ENCODE data around the gene NUP210L. TPM values are rescaled to one million over a fixed set of nuclear protein-coding genes. Genes with fewer than 3 reads are reported as not detected.

The NUP210L gene
- total and polyA plus RNA-seq, 2 donors from 2014 or later: 0.06 TPM; not detected in 1

DNA sequence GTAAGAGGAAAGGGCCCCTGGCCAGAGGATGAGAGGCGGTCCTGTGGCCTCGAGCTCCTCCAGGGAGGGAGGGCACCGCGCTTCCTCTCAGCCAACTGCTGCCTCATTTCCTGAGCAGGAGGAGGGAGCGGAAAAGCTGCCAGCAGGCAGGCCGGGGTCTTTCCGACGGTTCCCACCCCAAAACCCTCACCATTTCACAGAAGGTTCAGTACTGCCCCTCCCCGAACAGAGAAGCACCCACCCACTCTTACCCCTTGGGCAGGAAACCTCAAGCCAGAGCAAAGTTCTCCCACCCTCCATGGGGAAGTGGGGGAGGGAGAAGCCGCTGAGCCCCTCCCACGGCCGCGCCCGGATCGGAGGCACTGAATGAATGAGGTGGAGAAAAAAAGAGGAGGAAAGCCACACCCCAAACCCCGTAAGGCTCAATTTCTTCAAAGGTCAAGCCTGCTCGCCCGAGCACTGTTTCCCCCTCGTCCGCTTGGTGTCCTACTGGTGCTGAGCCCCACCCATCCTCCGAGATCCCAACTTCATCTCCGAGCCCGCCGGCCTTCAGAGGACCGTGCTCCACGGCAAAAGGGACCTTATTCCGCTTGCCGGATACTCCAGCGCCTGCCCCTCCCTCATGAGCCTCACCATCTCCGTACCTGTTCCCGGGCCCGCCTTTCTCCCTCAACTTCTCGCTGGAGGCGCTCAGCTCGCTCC, 27.6 kb upstream of the NUP210L start:
- Histone ChIP-seq H3K4me1 (ENCODE audit: control insufficient read depth in 2 of 3, insufficient read depth in 2 of 3, low read depth in 1 of 3, low read length in 3 of 3) (peaks cover 3 to 37% (median 28%) of the 10 kb centered on the region in 3 donors), H3K36me3 (ENCODE audit: control insufficient read depth in 2 of 3, insufficient read depth in 3 of 3, low read length in 3 of 3) (peaks cover 0 to 2% (median 0%) of the 10 kb centered on the region in 3 donors), H3K27me3 (ENCODE audit: control insufficient read depth, insufficient read depth, low read length) (no peaks in the 10 kb centered on the region), H3K9ac (ENCODE audit: low read length in 3 of 3) (peak overlapping the region; percentile 61 to 91 (median 90)), H3K4me3 (ENCODE audit: low read length in 3 of 3) (peak overlapping the region; percentile 90 to 96 (median 96)), H3K9me3 (ENCODE audit: control insufficient read depth in 2 of 3, insufficient read depth in 1 of 3, low read length in 3 of 3) (no peaks in the 10 kb centered on the region), H3K27ac (ENCODE audit: low read depth in 2 of 2, low read length in 2 of 2) (peak overlapping the region; percentile 86 to 87)
- FAIRE-seq (no peak), DNase-seq (peak; percentile 48 to 92 (median 78))
- TF ChIP-seq, protein P1, sequence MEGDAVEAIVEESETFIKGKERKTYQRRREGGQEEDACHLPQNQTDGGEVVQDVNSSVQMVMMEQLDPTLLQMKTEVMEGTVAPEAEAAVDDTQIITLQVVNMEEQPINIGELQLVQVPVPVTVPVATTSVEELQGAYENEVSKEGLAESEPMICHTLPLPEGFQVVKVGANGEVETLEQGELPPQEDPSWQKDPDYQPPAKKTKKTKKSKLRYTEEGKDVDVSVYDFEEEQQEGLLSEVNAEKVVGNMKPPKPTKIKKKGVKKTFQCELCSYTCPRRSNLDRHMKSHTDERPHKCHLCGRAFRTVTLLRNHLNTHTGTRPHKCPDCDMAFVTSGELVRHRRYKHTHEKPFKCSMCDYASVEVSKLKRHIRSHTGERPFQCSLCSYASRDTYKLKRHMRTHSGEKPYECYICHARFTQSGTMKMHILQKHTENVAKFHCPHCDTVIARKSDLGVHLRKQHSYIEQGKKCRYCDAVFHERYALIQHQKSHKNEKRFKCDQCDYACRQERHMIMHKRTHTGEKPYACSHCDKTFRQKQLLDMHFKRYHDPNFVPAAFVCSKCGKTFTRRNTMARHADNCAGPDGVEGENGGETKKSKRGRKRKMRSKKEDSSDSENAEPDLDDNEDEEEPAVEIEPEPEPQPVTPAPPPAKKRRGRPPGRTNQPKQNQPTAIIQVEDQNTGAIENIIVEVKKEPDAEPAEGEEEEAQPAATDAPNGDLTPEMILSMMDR (IDR thresholded peaks at IDR 0.05; ENCODE audit: borderline replicate concordance, extremely low read depth, insufficient read depth): no peak
- intact Hi-C loops (cut with DNase I): no loop called here

DNA sequence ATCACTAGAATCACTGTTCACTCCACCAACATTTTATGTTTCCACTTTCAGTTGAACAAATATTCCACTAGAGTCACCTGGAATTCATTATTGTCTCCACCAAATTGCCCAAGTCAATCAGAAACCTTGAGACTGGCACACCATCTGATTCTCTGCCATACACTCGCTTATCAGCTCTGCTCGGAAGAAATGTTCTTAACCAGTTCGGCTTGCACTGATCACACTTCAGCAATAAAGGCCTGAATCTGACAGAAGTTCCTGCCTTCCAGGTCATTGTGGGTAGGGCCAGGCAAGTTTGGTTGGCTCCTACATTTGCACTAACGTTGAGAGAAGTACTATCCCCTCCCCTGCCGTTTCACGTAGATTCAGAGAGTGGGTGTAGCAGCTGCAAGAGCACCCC, 27.1 kb upstream of the NUP210L start:
- Histone ChIP-seq H3K9me3 (ENCODE audit: control insufficient read depth in 2 of 3, insufficient read depth in 1 of 3, low read length in 3 of 3) (no peaks in the 10 kb centered on the region), H3K36me3 (ENCODE audit: control insufficient read depth in 2 of 3, insufficient read depth in 3 of 3, low read length in 3 of 3) (peaks cover 0 to 2% (median 0%) of the 10 kb centered on the region in 3 donors), H3K4me3 (ENCODE audit: low read length in 3 of 3) (peak overlapping the region; percentile 90 to 96 (median 96)), H3K27me3 (ENCODE audit: control insufficient read depth, insufficient read depth, low read length) (no peaks in the 10 kb centered on the region), H3K9ac (ENCODE audit: low read length in 3 of 3) (peak overlapping the region; percentile 61 to 91 (median 90)), H3K4me1 (ENCODE audit: control insufficient read depth in 2 of 3, insufficient read depth in 2 of 3, low read depth in 1 of 3, low read length in 3 of 3) (peaks cover 3 to 42% (median 33%) of the 10 kb centered on the region in 3 donors), H3K27ac (ENCODE audit: low read depth in 2 of 2, low read length in 2 of 2) (peak overlapping the region; percentile 86 to 87)
- intact Hi-C loops (cut with DNase I): no loop called here
- TF ChIP-seq, protein P1 (IDR thresholded peaks at IDR 0.05; ENCODE audit: borderline replicate concordance, extremely low read depth, insufficient read depth): no peak
- DNase-seq (no peak), FAIRE-seq (no peak)

DNA sequence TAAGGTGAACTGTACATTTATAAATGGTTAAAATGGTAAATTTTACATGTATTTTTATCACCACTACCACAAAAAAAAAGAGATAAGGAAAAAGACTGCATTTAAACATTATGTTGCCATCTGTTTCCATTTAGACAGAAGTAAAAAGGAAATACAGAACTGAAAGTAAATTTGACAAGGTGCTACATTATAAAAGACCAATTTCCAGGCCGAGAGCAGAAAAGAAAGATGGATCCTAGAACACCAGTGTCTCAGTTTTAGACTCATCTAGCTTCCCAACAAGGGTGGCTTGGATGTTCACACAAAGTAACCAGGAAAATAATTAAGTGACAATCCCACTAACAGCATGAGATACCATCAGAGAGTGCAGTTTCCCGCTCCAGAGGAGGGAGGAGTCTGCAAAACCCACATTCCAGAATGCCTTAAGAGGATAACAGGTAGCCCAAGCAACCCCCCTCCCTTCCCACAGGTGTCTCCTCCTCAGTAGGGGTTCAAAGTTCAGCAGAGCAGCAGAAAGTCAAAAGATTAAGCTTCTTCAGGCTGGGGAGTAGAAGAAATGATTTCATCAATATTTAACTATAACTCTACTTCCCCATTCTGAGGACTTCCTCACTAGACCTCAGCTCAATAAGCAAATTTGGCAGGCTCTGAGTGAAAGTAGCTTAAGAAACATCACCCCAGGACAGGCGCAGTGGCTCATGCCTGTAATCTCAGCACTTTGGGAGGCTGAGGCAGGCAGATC, 25.2 kb upstream of the NUP210L start:
- Histone ChIP-seq H3K36me3 (ENCODE audit: control insufficient read depth in 2 of 3, insufficient read depth in 3 of 3, low read length in 3 of 3) (peaks cover 0 to 8% (median 3%) of the 10 kb centered on the region in 3 donors), H3K9ac (ENCODE audit: low read length in 3 of 3) (no peak overlapping the region), H3K4me1 (ENCODE audit: control insufficient read depth in 2 of 3, insufficient read depth in 2 of 3, low read depth in 1 of 3, low read length in 3 of 3) (peaks cover 3 to 46% (median 36%) of the 10 kb centered on the region in 3 donors), H3K9me3 (ENCODE audit: control insufficient read depth in 2 of 3, insufficient read depth in 1 of 3, low read length in 3 of 3) (no peaks in the 10 kb centered on the region), H3K4me3 (ENCODE audit: low read length in 3 of 3) (no peak overlapping the region), H3K27me3 (ENCODE audit: control insufficient read depth, insufficient read depth, low read length) (no peaks in the 10 kb centered on the region), H3K27ac (ENCODE audit: low read depth in 2 of 2, low read length in 2 of 2) (no peak overlapping the region)
- intact Hi-C loops (cut with DNase I): no loop called here
- TF ChIP-seq, protein P1 (IDR thresholded peaks at IDR 0.05; ENCODE audit: borderline replicate concordance, extremely low read depth, insufficient read depth): no peak
- no peak for FAIRE-seq
- DNase-seq: no peak
